HG03439 (cell line): ENCODE data around the gene ZNF804A.
"Not testable (repeated sequence)": the region's sequence is repeated elsewhere in the genome, so short reads cannot be mapped to it uniquely, and the experiment has no call there.

Experiments
- ATAC-seq: cut with Tn5 transposase; IDR thresholded peaks from one replicate; pipeline ENCODE4 v1.9.1; 2021; ENCODE audit warnings: mild to moderate bottlenecking, moderate library complexity; ENCODE audit not compliant: unreplicated experiment

ZNF804A gene

GRCh38 chr2:184721881-184722280 lies 123.6 kb downstream of the ZNF804A start:
- no peak for ATAC-seq

DNA sequence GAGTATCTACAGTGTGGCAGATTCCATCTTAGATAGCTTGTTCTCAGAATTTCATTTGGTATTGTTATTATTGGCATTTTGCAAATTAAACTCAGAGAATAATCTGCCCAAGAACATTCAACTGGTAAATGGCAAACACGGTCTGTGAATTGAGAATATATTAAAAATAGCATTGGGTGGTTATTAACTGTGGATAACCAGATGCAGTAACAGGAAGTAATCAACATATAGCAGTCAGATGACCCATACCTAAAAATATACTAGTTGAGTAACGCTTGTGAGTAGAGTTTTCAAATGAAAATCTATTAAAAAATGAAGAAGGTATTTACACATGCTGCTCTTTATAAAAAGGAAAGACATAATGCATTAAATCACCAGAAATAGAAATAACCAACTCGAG lies 129.5 kb downstream of the ZNF804A start:
- no peak for ATAC-seq

GRCh38 chr2:184728411-184728810 lies 130.1 kb downstream of the ZNF804A start:
- ATAC-seq, result no peak

- no peak for ATAC-seq
Measured at GRCh38 chr2:184729581-184729980, 131.3 kb downstream of the ZNF804A start.

- no peak for ATAC-seq
Measured at GRCh38 chr2:184730288-184730687, 132.0 kb downstream of the ZNF804A start.

DNA sequence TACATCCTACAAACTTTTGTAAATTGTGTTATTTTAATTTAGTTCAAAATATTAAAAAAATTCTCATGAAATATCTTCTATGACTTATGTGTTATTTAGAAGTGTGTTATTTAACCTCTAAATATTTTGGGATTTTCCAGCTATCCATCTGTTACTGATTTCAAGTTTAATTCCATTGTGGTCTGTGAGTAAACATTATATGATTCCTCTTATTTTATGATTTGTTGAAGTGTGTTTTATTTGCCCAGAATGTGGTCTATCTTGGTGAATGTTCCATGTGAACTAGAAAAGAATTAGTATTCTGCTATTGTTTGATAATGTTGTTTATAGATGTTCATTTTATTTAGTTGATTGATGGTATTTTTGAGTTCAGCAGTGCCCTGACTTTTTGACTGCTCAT lies 136.0 kb downstream of the ZNF804A start:
- no peak for ATAC-seq

DNA sequence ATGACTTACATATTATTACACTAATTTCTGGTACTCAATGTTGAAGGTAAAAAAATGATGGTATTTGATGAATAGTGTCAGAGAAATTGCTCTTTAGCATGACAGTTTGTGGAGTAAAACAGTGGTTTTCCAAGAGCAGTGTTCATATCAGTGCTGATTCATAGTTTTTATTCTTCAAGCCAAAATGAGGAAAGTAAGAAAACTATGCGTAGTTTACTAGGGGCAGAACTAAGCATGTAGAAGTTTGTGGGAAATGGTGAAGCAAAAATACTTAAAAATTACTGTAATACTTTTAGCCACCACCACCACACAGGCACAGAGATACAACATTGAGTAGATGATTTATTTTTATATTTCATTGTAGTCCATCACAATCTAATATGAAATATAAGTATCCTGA lies 137.3 kb downstream of the ZNF804A start:
- ATAC-seq, result no peak

GRCh38 chr2:184743096-184743495 lies 144.8 kb downstream of the ZNF804A start:
- no peak for ATAC-seq

DNA sequence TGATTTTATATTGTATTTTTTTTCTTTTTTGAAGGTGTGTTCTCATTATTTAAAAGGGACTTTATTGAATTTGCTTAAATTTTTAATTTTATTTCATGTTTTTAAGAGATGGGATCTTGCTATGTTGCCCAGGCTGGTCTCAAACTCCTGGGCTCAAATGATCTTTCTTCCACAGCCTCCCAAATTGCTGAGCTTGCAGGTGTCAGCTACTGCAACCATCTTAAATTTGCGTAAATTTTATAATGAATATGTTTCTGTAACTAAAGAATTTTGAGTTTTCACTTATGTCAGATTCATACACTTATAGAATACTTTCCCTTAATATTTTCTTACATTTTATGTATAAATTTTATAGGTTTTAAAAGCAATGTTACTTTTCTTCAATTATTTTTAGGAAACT lies 157.8 kb downstream of the ZNF804A start:
- ATAC-seq, result no peak

GRCh38 chr2:184756885-184757284 lies 158.6 kb downstream of the ZNF804A start:
- ATAC-seq, result no peak

- ATAC-seq, result not testable (repeated sequence)
Measured at GRCh38 chr2:184759557-184760255, 161.4 kb downstream of the ZNF804A start.

DNA sequence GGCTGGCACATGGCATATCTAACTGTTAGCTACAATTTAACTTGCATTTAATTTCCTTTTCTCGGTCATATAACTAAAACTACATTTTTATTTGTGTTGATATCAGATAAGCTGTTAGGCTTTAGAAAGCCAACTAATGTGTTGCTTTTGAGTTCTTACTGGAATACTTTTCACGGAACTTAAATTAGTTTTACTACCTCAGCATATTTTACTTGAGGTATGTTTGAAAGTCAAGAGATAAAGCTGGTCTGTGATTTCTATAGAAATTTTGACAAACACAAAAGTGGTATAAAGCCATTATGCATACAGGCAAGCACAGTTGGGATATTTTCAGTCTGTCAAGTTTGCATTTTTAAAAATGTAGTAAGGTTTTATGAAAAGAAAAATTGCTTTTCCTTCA lies 162.6 kb downstream of the ZNF804A start:
- no peak for ATAC-seq

DNA sequence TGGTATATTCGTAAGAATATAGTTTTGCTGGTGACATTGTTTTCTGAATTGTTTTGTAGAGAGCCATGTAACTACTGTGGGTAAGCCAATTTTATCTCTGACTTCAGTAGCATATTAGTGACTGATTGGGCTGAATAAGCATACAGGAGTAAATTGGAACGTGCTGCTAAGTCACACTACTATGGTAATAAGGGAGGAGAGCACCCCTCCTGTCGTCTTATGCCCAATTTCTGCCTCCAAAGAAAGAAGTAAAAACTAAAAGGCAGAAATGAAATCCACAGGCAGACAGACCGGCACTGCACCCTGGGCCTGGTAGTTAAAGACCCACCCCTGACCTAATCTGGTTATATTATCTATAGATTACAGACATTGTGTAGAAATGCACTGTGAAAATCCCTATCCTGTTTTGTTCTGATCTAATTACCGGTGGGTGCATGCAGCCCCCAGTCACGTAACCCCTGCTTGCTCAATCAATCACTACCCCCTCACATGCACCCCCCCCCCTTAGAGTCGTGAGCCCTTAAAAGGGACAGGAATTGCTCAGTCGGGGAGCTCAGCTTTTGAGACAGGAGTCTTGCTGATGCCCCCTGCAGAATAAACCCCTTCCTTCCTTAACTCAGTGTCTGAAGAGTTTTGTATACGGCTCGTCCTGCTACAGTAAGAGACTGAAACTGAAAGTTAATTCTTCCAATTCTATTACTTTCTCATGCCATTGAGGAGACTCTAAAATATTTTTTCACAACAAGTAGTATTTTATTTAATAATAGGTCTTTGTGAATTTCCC lies 167.0 kb downstream of the ZNF804A start:
- ATAC-seq, result no peak

- ATAC-seq, result no peak
Measured at GRCh38 chr2:184767059-184767458, 168.7 kb downstream of the ZNF804A start.

- no peak for ATAC-seq
Measured at GRCh38 chr2:184769023-184769422, 170.7 kb downstream of the ZNF804A start.

- ATAC-seq, result no peak
Measured at GRCh38 chr2:184769686-184770085, 171.4 kb downstream of the ZNF804A start.

DNA sequence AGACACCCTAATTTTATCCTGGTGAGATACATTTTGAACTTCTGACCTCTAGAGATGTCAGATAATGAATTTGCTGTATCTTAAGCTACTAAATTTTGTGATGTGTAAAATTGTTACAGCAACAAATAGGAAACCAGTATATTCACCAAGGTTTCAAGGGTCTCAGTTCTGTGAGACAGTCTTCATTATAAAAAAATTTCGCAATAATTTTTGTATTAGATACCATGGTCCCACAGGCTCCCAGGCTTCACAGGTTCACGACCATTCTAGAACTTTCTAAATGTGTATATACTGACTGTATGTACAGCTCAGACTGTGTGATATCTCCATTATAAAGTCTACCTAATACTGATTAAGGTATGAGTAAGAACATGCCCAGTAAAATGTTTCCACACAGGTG lies 181.4 kb downstream of the ZNF804A start:
- ATAC-seq, result no peak

DNA sequence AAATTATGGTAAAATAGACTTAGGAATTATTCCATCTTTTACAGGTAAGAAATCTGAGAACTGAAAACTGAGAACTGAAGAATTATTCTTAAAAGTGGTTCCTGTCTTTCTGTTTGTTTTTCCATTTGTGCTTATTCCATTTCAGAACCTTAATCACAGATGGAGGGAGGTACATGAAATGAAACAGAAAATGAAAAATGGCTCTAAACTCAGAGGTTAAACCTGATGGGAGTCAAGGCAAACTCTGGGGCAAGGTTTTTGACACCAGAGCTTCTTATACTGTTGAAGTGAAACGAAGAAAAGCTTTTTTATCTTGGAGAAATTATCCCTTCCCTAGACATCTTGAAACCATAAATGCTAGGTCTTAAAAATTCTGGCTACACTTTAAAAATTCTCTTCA lies 182.1 kb downstream of the ZNF804A start:
- ATAC-seq, result no peak

DNA sequence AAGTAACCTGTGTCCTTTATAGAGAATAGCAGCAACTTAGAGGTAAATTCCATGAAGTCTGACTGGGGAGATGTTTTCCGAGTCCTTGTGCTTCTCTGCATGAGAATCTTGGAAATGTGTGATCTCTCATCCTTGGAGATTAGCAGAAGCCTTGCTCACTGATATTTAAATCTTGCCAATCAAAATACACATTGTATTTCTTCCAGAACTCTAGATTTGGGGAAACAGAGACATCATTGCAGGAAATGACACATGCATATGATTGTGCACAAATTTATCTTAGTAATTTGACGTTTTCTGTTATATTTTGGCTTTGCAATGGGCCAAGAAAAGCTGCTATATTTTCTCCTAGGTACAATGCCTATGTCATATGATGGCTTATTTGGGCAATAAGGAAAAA lies 182.6 kb downstream of the ZNF804A start:
- no peak for ATAC-seq

- no peak for ATAC-seq
Measured at GRCh38 chr2:184783576-184783975, 185.2 kb downstream of the ZNF804A start.

- ATAC-seq, result no peak
Measured at GRCh38 chr2:184793176-184793575, 194.8 kb downstream of the ZNF804A start.

GRCh38 chr2:184799379-184799778 lies 201.1 kb downstream of the ZNF804A start:
- no peak for ATAC-seq
